Pancreas (tissue), 10 donors: Measurements from ENCODE around the gene PRLH. TPM values are rescaled to one million over a fixed set of nuclear protein-coding genes. Genes with fewer than 3 reads are reported as not detected.

Experiments used
- ATAC-seq, 4 donors: fragments of 200-7000 bp; cut with Tn5 transposase; one replicate each; pipeline versions ENCODE4 v1.8.0 to v1.9.1; 2020; ENCODE audit warnings: mild to moderate bottlenecking in 4 of 4, moderate library complexity in 4 of 4
- DNase-seq, 6 donors: peaks; one replicate each; pipeline ENCODE4 v3.0.0-alpha.2; 2020
- FAIRE-seq: peaks from 2 replicates; lab custom pipeline; 2012; peaks lifted over from hg19 to GRCh38; lab: Jason Lieb, UNC
- H3K27ac ChIP-seq, 4 donors: fragments of 200-600 bp; sonication (generic); 1 replicate in 3 of 4; 2 replicates in 1 of 4; pipeline versions ENCODE4 v1.5.0 to v1.8.0; 2020
- H3K27me3 ChIP-seq, 4 donors: fragments of 200-600 bp; one replicate each; pipeline ENCODE4 v1.8.0; 2021
- H3K36me3 ChIP-seq, 3 donors: fragments of 200-600 bp; sonication (generic) in 1 of 3; one replicate each; pipeline versions ENCODE4 v1.5.0 to v1.8.0; 2020 to 2021
- H3K4me1 ChIP-seq, 3 donors: fragments of 200-600 bp; one replicate each; pipeline ENCODE4 v1.8.0; 2021
- H3K4me3 ChIP-seq, 4 donors: fragments of 200-600 bp; sonication (generic) in 2 of 4; one replicate each; pipeline versions ENCODE4 v1.5.0 to v1.8.0; 2020 to 2021
- H3K9me3 ChIP-seq, 4 donors: fragments of 200-600 bp; one replicate each; pipeline ENCODE4 v1.8.0; 2021
- CTCF ChIP-seq, 4 donors: fragments of 200-600 bp; sonication (generic) in 3 of 4; IDR thresholded peaks; one replicate each; pipeline versions ENCODE4 v1.5.0 to v1.8.0; 2021; ENCODE audit warnings: antibody characterized with exemption in 4 of 4
- WGBS, 2 donors: extraction: QIAGEN DNeasy Blood & Tissue Kit; methylation state at CpG; one replicate each; pipeline ENCODE4 v1.1.7; 2013; 5-methylcytosine and 5-hydroxymethylcytosine counted together
- intact Hi-C, 3 donors: fragments of 100-400 bp; cut with DNase I; formaldehyde crosslinking; loops; one replicate each; pipeline versions ENCODE4 v1.11.1 to v1.14.2; 2022
- polyA plus RNA-seq, 2 donors: library from polyadenylated mRNA; stranded (reverse); fragments of 200-250 nt; gene quantifications; one replicate each; pipeline ENCODE4 v1.2.3, GENCODE V29; 2013
- total RNA-seq, 6 donors: library from RNA; stranded (reverse); fragmentation: NEBNext Ultra II Directional in 4 of 6; extraction: Animal tissue kit (Norgen Biotek cat#: 25700) in 4 of 6; gene quantifications; one replicate each; pipeline versions ENCODE4 v1.2.1 to v1.2.4, GENCODE V29; 2021 to 2023
- donor health status: healthy with polysubstance abuse.
- donor health status: DM: no; HTN: no; CAD: no; lungs with moderate emphysema.
- donor health status: DM: no; HTN: no; CAD: no.
- donor health status: control.
- donor health status: control.
- donor health status: Bipolar disorder and iron deficiency.
- donor health status: DM: yes; HTN: yes; CAD: no.
- donor health status: DM: no; HTN: no; CAD: no.
- donor health status: DM: no; HTN: no; CAD: no.
- donor health status: DM: yes; HTN: yes; CAD: no.

Gene PRLH
- total and polyA plus RNA-seq, 8 donors: not detected

DNA sequence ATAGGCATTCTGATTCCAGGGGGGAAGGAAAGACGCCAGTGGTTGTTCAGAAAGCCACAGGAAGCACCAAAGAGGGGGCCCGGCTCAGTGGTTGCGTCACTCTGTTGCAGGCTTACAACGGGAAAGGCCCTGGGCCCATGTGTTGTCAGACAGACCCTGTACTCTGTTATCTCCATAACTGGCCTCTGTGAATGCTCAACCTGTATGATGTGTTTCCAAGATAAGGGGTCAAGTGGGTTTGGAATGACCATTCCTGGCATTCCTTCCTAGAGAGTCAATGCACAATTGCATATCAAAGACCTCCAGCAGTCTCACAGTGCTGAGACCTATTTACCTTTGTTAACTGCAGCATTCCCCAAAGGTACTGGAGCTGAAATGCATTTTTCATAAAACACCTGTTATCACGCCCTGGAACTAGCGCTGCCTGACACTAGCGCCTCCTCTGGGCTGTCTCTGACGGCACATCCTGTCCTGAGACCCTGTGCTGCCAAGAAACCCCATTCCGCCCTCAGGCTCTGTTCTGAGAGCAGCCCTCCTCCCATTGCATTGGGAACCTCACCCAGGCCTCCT, 47.9 kb downstream of the PRLH start:
- intact Hi-C loops: no loop called here

GRCh38 chr2:237615631-237616249, 49.4 kb downstream of the PRLH start:
- no peaks in the 10 kb centered on the region for H3K4me1 ChIP-seq
- 31 to 42% methylated on average over 4 of the region's 4 CpGs for WGBS, 2 donors

More for the DNA sequence above, 47.9 kb downstream of the PRLH start:
- 61 to 65% methylated on average over 9 of the region's 9 CpGs for WGBS, 2 donors
- no peaks in the 10 kb centered on the region for H3K4me1 ChIP-seq
- ATAC-seq (peak; percentile 79 to 89 (median 84)), FAIRE-seq (no peak), DNase-seq (peak in 2 of 6 donors; percentile 51 to 54)
- H3K4me3 ChIP-seq: no peak overlapping the region
- peak overlapping the region; percentile 17 to 62 (median 42) for H3K27ac ChIP-seq
- no peaks in the 10 kb centered on the region for H3K27me3 ChIP-seq
- no peaks in the 10 kb centered on the region for H3K9me3 ChIP-seq
- H3K36me3 ChIP-seq: no peaks in the 10 kb centered on the region
- peak in 1 of 4 donors; percentile 10 for TF ChIP-seq CTCF (IDR thresholded peaks at IDR 0.05)

GRCh38 chr2:237616373-237616733, 50.0 kb downstream of the PRLH start:
- 71 to 81% methylated on average over 3 of the region's 3 CpGs for WGBS, 2 donors
- TF ChIP-seq CTCF (IDR thresholded peaks at IDR 0.05): no peak
- Histone ChIP-seq H3K4me3 (no peak overlapping the region), H3K27me3 (no peaks in the 10 kb centered on the region), H3K4me1 (no peaks in the 10 kb centered on the region), H3K36me3 (no peaks in the 10 kb centered on the region), H3K27ac (no peak overlapping the region), H3K9me3 (no peaks in the 10 kb centered on the region)
- DNase-seq: no peak
- ATAC-seq: no peak
- intact Hi-C loops: no loop called here
- no peak for FAIRE-seq

More at GRCh38 chr2:237615631-237616249, 49.4 kb downstream of the PRLH start:
- no peak for DNase-seq
- intact Hi-C loops: no loop called here
- H3K9me3 ChIP-seq: no peaks in the 10 kb centered on the region
- TF ChIP-seq CTCF (IDR thresholded peaks at IDR 0.05): no peak
- H3K36me3 ChIP-seq: no peaks in the 10 kb centered on the region
- FAIRE-seq: no peak
- H3K4me3 ChIP-seq: no peak overlapping the region
- H3K27ac ChIP-seq: no peak overlapping the region
- H3K27me3 ChIP-seq: no peaks in the 10 kb centered on the region
- no peak for ATAC-seq

Other genes with a start within 250 kb of the PRLH start
- 100 to 1,000 TPM in 1 of 6 donors, 10 to 100 TPM in 3, 1 to 10 TPM in 2; 9.7 to 249 (median 53.5) TPM for gene COL6A3, start 152.4 kb upstream of the PRLH start, total RNA-seq
- 1 to 10 TPM; 5.0 to 9.0 TPM for gene COL6A3, start 152.4 kb upstream of the PRLH start, polyA plus RNA-seq
- 10 to 100 TPM in 5 of 6 donors, 1 to 10 TPM in 1; 6.2 to 25.3 (median 13.1) TPM for gene MLPH, start 79.3 kb upstream of the PRLH start, total RNA-seq
- 10 to 100 TPM; 28.1 to 45.2 TPM for gene MLPH, start 79.3 kb upstream of the PRLH start, polyA plus RNA-seq
- gene RAB17, start 24.2 kb downstream of the PRLH start, total RNA-seq: 10 to 100 TPM; 19.2 to 40.5 (median 28.2) TPM
- 100 to 1,000 TPM in 1 of 2 donors, 10 to 100 TPM in 1; 97.9 to 130 TPM for gene RAB17, start 24.2 kb downstream of the PRLH start, polyA plus RNA-seq
- 10 to 100 TPM; 18.4 to 55.0 (median 33.4) TPM for gene LRRFIP1, start 61.0 kb downstream of the PRLH start, total RNA-seq
- 10 to 100 TPM; 22.3 to 33.7 TPM for gene LRRFIP1, start 61.0 kb downstream of the PRLH start, polyA plus RNA-seq
- under 1 TPM; 0.09 to 0.46 (median 0.32) TPM for gene RBM44, start 232.2 kb downstream of the PRLH start, total RNA-seq
- gene RBM44, start 232.2 kb downstream of the PRLH start, polyA plus RNA-seq: under 1 TPM; 0.23 to 0.47 TPM